Activated B cell treated with CpG ODN at 0.5 μM for 24 hours (primary cell): ENCODE measurements around the gene MICU2. TPM values are rescaled to one million over a fixed set of nuclear protein-coding genes. Genes with fewer than 3 reads are reported as not detected.
"Not testable (repeated sequence)": the region's sequence is repeated elsewhere in the genome, so short reads cannot be mapped to it uniquely, and the experiment has no call there.

Source experiments
- ATAC-seq: fragments of 200-7000 bp; cut with Tn5 transposase; one replicate; pipeline ENCODE4 v1.10.0; 2021; ENCODE audit warnings: low read depth, mild to moderate bottlenecking, moderate library complexity
- CTCF ChIA-PET: fragments of 350-600 bp; sonication (Branson Sonifier 250); formaldehyde crosslinking; loops from one replicate; lab custom pipeline; 2021; ENCODE audit warnings: antibody characterized with exemption; lab: Charles Lee
- POLR2A ChIA-PET: fragments of 350-600 bp; sonication (Branson Sonifier 250); formaldehyde crosslinking; loops from one replicate; lab custom pipeline; 2021; ENCODE audit warnings: antibody characterized with exemption; lab: Charles Lee
- DNase-seq: peaks from one replicate; pipeline ENCODE4 v3.0.0; 2022
- H3K27ac Mint-ChIP-seq: one replicate; pipeline ENCODE4 v1.8.0; 2020; ENCODE audit warnings: mixed read lengths
- H3K27me3 Mint-ChIP-seq: one replicate; pipeline ENCODE4 v1.8.0; 2021; ENCODE audit warnings: mixed read lengths
- H3K36me3 Mint-ChIP-seq: one replicate; pipeline ENCODE4 v1.8.0; 2021; ENCODE audit warnings: low read depth, mixed read lengths
- H3K4me1 Mint-ChIP-seq: one replicate; pipeline ENCODE4 v1.8.0; 2021; ENCODE audit warnings: mixed read lengths
- H3K4me3 Mint-ChIP-seq: one replicate; pipeline ENCODE4 v1.8.0; 2020; ENCODE audit warnings: mild to moderate bottlenecking, mixed read lengths
- H3K9me3 Mint-ChIP-seq: one replicate; pipeline ENCODE4 v1.8.0; 2020; ENCODE audit warnings: mixed read lengths
- intact Hi-C: fragments of 100-400 bp; cut with micrococcal nuclease; formaldehyde crosslinking; loops from one replicate; pipeline ENCODE4 v1.15.1; 2024
- total RNA-seq: library from RNA; stranded (reverse); gene quantifications from 2 replicates; pipeline ENCODE4 v1.2.3, GENCODE V29; 2022
- TF ChIP-seq, protein P1 (sequence below): fragments of 200-600 bp; IDR thresholded peaks from one replicate; pipeline ENCODE4 v1.8.0; 2022; ENCODE audit warnings: antibody characterized with exemption, mild to moderate bottlenecking

Gene MICU2
- total RNA-seq, 1 donor from 2014 or later = 41.3 TPM

DNA sequence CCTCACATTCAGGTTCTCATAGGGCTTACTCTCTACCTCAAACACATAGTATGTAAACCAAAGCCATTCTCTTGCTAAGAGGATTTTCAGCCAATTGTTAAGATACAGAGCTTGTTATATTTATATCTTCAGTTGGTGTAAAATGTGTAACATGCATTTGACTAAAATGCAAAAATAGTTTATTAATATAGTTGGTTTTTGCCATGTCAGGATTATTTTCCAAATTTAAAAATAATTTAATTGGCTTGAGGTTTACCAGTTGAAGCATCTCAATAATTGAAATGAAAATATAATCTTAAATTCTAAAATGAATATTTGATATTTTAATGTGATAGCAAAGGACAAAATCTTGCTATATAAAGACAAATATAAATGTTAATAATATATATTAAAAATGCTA is 7.2 kb downstream of the MICU2 start:
- H3K4me3 Mint-ChIP-seq = no peak overlapping the region
- peaks cover 68% of the 10 kb centered on the region for H3K4me1 Mint-ChIP-seq
- ChIA-PET POLR2A (no interaction called here), CTCF (no interaction called here)
- DNase-seq (no peak), ATAC-seq (no peak)
- H3K36me3 Mint-ChIP-seq = peaks cover 30% of the 10 kb centered on the region
- peak overlapping the region; percentile 1 for H3K27ac Mint-ChIP-seq
- intact Hi-C loops = no loop called here
- TF ChIP-seq, protein P1, sequence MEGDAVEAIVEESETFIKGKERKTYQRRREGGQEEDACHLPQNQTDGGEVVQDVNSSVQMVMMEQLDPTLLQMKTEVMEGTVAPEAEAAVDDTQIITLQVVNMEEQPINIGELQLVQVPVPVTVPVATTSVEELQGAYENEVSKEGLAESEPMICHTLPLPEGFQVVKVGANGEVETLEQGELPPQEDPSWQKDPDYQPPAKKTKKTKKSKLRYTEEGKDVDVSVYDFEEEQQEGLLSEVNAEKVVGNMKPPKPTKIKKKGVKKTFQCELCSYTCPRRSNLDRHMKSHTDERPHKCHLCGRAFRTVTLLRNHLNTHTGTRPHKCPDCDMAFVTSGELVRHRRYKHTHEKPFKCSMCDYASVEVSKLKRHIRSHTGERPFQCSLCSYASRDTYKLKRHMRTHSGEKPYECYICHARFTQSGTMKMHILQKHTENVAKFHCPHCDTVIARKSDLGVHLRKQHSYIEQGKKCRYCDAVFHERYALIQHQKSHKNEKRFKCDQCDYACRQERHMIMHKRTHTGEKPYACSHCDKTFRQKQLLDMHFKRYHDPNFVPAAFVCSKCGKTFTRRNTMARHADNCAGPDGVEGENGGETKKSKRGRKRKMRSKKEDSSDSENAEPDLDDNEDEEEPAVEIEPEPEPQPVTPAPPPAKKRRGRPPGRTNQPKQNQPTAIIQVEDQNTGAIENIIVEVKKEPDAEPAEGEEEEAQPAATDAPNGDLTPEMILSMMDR = no peak
- no peaks in the 10 kb centered on the region for H3K9me3 Mint-ChIP-seq
- no peaks in the 10 kb centered on the region for H3K27me3 Mint-ChIP-seq

DNA sequence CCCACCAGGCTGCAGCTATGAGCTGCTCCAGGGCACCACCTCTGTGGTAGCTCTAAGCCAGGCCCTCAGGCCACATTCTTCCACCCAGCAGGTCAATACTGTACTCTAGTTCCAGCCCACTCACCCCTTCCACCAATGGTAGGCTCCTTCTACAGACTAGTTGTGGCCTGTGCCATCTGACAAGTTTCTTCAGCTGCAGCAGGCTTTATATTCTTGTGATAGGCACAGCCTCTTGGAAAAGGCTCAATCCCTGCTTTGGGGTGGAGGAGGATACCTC is 8.5 kb downstream of the MICU2 start:
- Mint-ChIP-seq H3K27me3 (no peaks in the 10 kb centered on the region), H3K4me1 (peaks cover 74% of the 10 kb centered on the region), H3K9me3 (no peaks in the 10 kb centered on the region), H3K36me3 (peaks cover 22% of the 10 kb centered on the region), H3K27ac (peak overlapping the region; percentile 7), H3K4me3 (no peak overlapping the region)
- intact Hi-C loops = no loop called here
- TF ChIP-seq, protein P1 = no peak
- ChIA-PET POLR2A (interaction anchor here (1.2 kb wide), 1 partner anchor 8 kb away, joined by 6 read pairs; no protein-coding TSS in a partner anchor), CTCF (interaction anchor here (1.1 kb wide), 1 partner anchor 43 kb away, joined by 3 read pairs; no protein-coding TSS in a partner anchor)
- peak; percentile 14 for ATAC-seq
- DNase-seq = no peak

DNA sequence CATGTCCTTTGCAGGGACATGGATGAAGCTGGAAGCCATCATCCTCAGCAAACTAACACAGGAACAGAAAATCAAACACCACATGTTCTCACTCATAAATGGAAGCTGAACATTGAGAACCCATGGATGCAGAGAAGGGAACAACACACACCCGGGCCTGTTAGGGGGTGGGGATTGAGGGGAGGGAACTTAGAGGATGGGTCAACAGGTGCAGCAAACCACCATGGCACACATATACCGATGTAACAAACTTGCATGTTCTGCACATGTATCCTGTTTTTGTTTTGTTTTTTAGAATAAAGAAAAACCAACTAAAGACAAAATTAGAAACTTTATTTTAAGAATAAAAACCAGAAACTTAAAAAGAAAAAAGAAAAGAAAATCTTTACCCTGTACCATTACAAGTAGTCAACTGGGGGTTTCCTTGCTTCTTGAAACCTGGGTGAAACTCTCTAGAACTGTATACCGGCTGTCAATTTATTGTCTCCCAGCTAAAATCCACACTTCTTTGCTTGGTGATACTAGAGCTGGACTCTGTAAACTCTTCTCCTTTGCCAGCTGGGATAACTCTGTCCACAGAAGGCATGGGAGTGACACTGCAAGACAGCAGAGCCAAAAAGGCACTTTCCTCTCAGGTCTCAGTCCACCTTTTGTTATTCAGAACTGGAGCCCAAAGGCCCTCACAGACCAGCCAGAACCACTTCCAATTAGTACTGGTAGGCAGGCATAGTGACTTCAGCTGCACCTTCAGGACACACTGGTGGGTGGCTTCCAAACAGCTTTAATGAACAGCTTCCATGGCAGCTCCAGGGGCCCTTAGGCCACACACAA is 9.0 kb downstream of the MICU2 start:
- H3K36me3 Mint-ChIP-seq = peaks cover 17% of the 10 kb centered on the region
- H3K9me3 Mint-ChIP-seq = no peaks in the 10 kb centered on the region
- ChIA-PET POLR2A (interaction anchor here (1.1 to 1.2 kb wide), 2 partner anchors 9 kb away, joined by 3 to 6 read pairs; partner anchors contain the start of gene MICU2), CTCF (interaction anchor here (1.1 kb wide), 1 partner anchor 44 kb away, joined by 3 read pairs; no protein-coding TSS in a partner anchor)
- peak overlapping the region; percentile 66 for H3K27ac Mint-ChIP-seq
- ATAC-seq (no peak), DNase-seq (no peak)
- H3K4me3 Mint-ChIP-seq = no peak overlapping the region
- TF ChIP-seq, protein P1 = no peak
- intact Hi-C loops = no loop called here
- H3K27me3 Mint-ChIP-seq = no peaks in the 10 kb centered on the region
- peaks cover 74% of the 10 kb centered on the region for H3K4me1 Mint-ChIP-seq

DNA sequence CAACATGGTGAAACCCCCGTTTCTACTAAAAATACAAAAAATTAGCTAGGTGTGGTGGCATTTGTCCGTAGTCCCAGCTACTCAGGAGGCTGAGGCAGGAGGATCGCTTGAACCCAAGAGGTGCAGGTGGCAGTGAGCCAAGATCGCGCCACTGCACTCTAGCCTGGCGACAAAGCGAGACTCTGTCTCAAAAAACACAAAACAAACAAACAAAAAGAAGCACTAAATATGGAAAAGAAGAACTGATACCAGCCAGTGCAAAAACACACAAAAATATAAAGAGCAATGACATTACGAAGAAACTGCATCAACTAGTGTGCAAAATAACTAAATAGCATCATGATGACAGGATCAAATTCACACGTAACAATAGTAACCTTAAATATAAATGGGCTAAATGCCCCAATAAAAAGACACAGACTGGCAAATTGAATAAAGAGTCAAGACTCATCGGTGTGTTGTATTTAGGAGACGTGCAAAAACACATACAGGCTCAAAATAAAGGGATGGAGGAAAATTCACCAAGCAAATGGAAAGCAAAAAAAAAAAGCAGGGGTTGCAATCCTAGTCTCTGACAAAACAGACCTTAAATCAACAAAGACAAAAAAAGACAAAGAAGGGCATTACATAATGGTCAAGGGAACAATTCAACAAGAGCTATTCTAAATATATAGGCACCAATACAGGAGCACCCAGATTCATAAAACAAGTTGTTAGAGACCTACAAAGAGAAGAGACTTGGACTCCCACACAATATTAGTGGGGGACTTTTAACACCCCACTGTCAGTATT is 13.1 kb downstream of the MICU2 start:
- Mint-ChIP-seq H3K27ac (peak overlapping the region; percentile 27), H3K4me1 (peaks cover 80% of the 10 kb centered on the region)
- H3K9me3 Mint-ChIP-seq = not testable (repeated sequence)

DNA sequence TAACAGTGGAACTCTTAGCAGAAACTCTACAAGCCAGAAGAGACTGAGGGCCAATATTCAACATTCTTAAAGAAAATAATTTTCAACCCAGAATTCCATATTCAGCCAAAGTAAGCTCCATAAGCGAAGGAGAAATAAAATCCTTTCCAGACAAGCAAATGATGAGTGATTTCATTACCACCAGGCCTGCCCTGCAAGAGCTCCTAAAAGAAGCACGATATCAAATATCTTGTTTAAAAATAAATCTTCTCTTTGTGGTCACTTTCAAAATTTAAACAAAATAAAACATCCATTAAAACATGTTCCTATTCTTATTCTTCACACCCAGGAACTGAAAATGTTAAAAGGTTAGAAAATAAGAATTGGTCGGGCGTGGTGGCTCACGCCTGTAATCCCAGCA is 13.7 kb downstream of the MICU2 start:
- TF ChIP-seq, protein P1 = no peak
- peak overlapping the region; percentile 54 for H3K4me3 Mint-ChIP-seq
- H3K4me1 Mint-ChIP-seq = peaks cover 74% of the 10 kb centered on the region
- no peak for ATAC-seq
- no peak overlapping the region for H3K27ac Mint-ChIP-seq
- H3K27me3 Mint-ChIP-seq = no peaks in the 10 kb centered on the region
- H3K9me3 Mint-ChIP-seq = no peaks in the 10 kb centered on the region
- intact Hi-C loops = no loop called here
- CTCF ChIA-PET = no interaction called here
- POLR2A ChIA-PET = interaction anchor here (3.5 kb wide), 1 partner anchor 14 kb away, joined by 16 read pairs; the partner anchor contains the start of gene MICU2
- DNase-seq = no peak
- H3K36me3 Mint-ChIP-seq = peaks cover 13% of the 10 kb centered on the region

More for the DNA sequence above, 13.1 kb downstream of the MICU2 start:
- ChIA-PET CTCF (interaction anchor here (0.7 kb wide), 1 partner anchor 122 kb away, joined by 3 read pairs; no protein-coding TSS in a partner anchor), POLR2A (interaction anchor here (3.5 kb wide), 1 partner anchor 13 kb away, joined by 16 read pairs; the partner anchor contains the start of gene MICU2)
- Mint-ChIP-seq H3K36me3 (peaks cover 14% of the 10 kb centered on the region), H3K4me3 (peak overlapping the region; percentile 54)
- intact Hi-C loops, ATAC-seq, H3K27me3 Mint-ChIP-seq, DNase-seq: not testable (repeated sequence)

DNA sequence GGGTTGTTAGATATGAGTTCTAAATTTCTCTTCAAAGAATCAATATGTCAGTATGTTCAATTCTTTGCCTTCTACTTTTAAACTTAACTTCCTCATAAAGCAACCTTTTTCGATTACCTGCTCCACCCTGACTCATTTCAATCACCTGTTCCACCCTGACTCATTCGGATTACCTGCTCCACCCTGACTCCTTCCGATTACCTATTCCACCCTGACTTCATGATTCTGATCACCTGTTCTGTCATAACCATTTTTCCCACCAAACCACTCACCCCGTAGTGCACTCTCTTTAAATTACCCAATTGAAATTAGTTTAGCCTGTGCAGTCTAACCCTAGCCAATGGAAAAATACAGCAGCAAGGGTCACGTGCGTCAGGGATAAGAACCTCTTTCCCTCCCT is 14.5 kb downstream of the MICU2 start:
- H3K27ac Mint-ChIP-seq, DNase-seq, H3K27me3 Mint-ChIP-seq, H3K4me3 Mint-ChIP-seq, ATAC-seq, H3K9me3 Mint-ChIP-seq, intact Hi-C loops, CTCF ChIA-PET: not testable (repeated sequence)
- Mint-ChIP-seq H3K36me3 (peaks cover 11% of the 10 kb centered on the region), H3K4me1 (peaks cover 72% of the 10 kb centered on the region)
- POLR2A ChIA-PET = interaction anchor here (3.5 kb wide), 1 partner anchor 14 kb away, joined by 16 read pairs; the partner anchor contains the start of gene MICU2

DNA sequence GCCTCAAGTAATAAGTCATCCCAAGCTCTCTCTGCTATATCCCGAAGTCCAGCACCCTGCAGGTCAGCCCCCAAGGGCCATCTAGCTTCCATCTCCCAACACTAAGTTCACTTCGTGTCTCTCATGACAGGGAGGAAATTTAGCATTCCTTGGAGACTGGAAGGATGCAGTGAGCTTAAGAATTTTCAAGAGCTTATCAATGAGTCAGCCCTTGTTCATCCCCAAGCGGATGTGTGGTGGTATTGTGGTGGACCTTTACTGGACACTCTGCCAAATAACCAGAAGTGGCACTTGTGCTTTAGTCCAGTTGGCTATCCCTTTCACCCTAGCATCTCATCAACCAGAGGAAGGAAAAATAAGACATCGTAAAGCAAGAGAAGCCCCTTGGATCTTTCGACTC is 15.6 kb downstream of the MICU2 start:
- H3K9me3 Mint-ChIP-seq, H3K4me3 Mint-ChIP-seq, DNase-seq, H3K27me3 Mint-ChIP-seq, CTCF ChIA-PET, ATAC-seq, intact Hi-C loops, H3K36me3 Mint-ChIP-seq, H3K27ac Mint-ChIP-seq: not testable (repeated sequence)
- H3K4me1 Mint-ChIP-seq = peaks cover 61% of the 10 kb centered on the region
- POLR2A ChIA-PET = interaction anchor here (1.1 kb wide), 1 partner anchor 15 kb away, joined by 3 read pairs; the partner anchor contains the start of gene MICU2
